CD14-positive monocyte (primary cell): Measurements from ENCODE around the gene RBFOX1. TPM values are rescaled to one million over a fixed set of nuclear protein-coding genes. Genes with fewer than 3 reads are reported as not detected.
A peak's percentile ranks its signal among the peaks of the same experiment; 100 is the strongest.

Experiments
- DNase-seq, 3 donors: peaks; one replicate each; pipeline ENCODE4 v3.0.0-alpha.2; 2011 to 2022
- H2AFZ ChIP-seq: 2 replicates; pipeline ENCODE4 v1.6.0; 2012; ENCODE audit warnings: mild to moderate bottlenecking, low read depth, low read length, inconsistent platforms; ENCODE audit not compliant: insufficient read depth, poor library complexity, severe bottlenecking
- H3K27ac ChIP-seq, 2 donors: 1 replicate in 1 of 2; 2 replicates in 1 of 2; pipeline ENCODE4 v1.5.1; 2012 to 2013; ENCODE audit warnings: low read length in 2 of 2, control low read depth in 1 of 2, inconsistent platforms in 1 of 2, low read depth in 1 of 2, mild to moderate bottlenecking in 1 of 2
- H3K27me3 ChIP-seq, 2 donors: one replicate each; pipeline versions ENCODE4 v1.6.0 to v1.6.1; 2011 to 2013; ENCODE audit warnings: low read length in 2 of 2; ENCODE audit not compliant: control insufficient read depth in 2 of 2, insufficient read depth in 2 of 2
- H3K36me3 ChIP-seq, 2 donors: replicated peaks in 1 of 2; 1 replicate in 1 of 2; 2 replicates in 1 of 2; pipeline versions ENCODE4 v1.5.1 to v1.6.1; 2012 to 2013; ENCODE audit warnings: low read length in 2 of 2, control low read depth in 1 of 2, inconsistent platforms in 1 of 2, mild to moderate bottlenecking in 1 of 2; ENCODE audit not compliant: insufficient read depth in 2 of 2, control insufficient read depth in 1 of 2
- H3K4me1 ChIP-seq, 2 donors: 1 replicate in 1 of 2; 2 replicates in 1 of 2; pipeline versions ENCODE4 v1.5.1 to v1.6.1; 2012 to 2013; ENCODE audit warnings: low read length in 2 of 2, control low read depth in 1 of 2, inconsistent platforms in 1 of 2, mild to moderate bottlenecking in 1 of 2, moderate library complexity in 1 of 2; ENCODE audit not compliant: insufficient read depth in 2 of 2, control insufficient read depth in 1 of 2
- H3K4me2 ChIP-seq: replicated peaks from 2 replicates; pipeline ENCODE3; 2012; ENCODE audit warnings: low read length, moderate library complexity, mild to moderate bottlenecking; ENCODE audit not compliant: poor library complexity, severe bottlenecking; ENCODE audit errors: extremely low read depth
- H3K4me3 ChIP-seq, 3 experiments: fragments of 200-600 bp in 1 of 3; sonication (generic) in 1 of 3; replicated peaks in 1 of 3; 1 replicate in 2 of 3; 2 replicates in 1 of 3; pipeline ENCODE4 v1.5.1; 2011 to 2013; ENCODE audit warnings: low read length in 3 of 3, mild to moderate bottlenecking in 3 of 3, control low read depth in 2 of 3, low read depth in 2 of 3, inconsistent platforms in 1 of 3, moderate library complexity in 1 of 3
- H3K79me2 ChIP-seq: 2 replicates; pipeline ENCODE4 v1.6.0; 2012; ENCODE audit warnings: mild to moderate bottlenecking, control low read depth, inconsistent platforms, low read length, moderate library complexity; ENCODE audit not compliant: insufficient read depth
- H3K9ac ChIP-seq: 2 replicates; pipeline ENCODE4 v1.6.0; 2017; ENCODE audit warnings: low read length, mild to moderate bottlenecking; ENCODE audit not compliant: insufficient read depth, poor library complexity, severe bottlenecking
- H3K9me3 ChIP-seq, 2 donors: replicated peaks in 1 of 2; 1 replicate in 1 of 2; 2 replicates in 1 of 2; pipeline versions ENCODE4 v1.5.1 to v1.6.1; 2012 to 2013; ENCODE audit warnings: low read length in 2 of 2, control low read depth in 1 of 2; ENCODE audit not compliant: control insufficient read depth in 1 of 2, insufficient read depth in 1 of 2
- H4K20me1 ChIP-seq: 2 replicates; pipeline ENCODE4 v1.6.0; 2012; ENCODE audit warnings: mild to moderate bottlenecking, low read length, control low read depth, moderate library complexity; ENCODE audit not compliant: insufficient read depth
- H3K27ac Mint-ChIP-seq, 7 donors: one replicate each; pipeline ENCODE4 v1.8.0; 2020; ENCODE audit warnings: mild to moderate bottlenecking in 7 of 7, mixed read lengths in 7 of 7, moderate library complexity in 6 of 7, inconsistent platforms in 2 of 7
- H3K27me3 Mint-ChIP-seq, 3 donors: one replicate each; pipeline ENCODE4 v1.8.0; 2021 to 2022; ENCODE audit warnings: low read depth in 3 of 3, mild to moderate bottlenecking in 3 of 3, mixed read lengths in 3 of 3, moderate library complexity in 3 of 3, inconsistent platforms in 1 of 3
- H3K36me3 Mint-ChIP-seq, 2 donors: one replicate each; pipeline ENCODE4 v1.8.0; 2020; ENCODE audit warnings: mixed read lengths in 2 of 2, inconsistent platforms in 1 of 2, mild to moderate bottlenecking in 1 of 2
- H3K4me1 Mint-ChIP-seq: one replicate; pipeline ENCODE4 v1.8.0; 2020; ENCODE audit warnings: mild to moderate bottlenecking, mixed read lengths
- H3K4me3 Mint-ChIP-seq, 2 donors: one replicate each; pipeline ENCODE4 v1.8.0; 2020; ENCODE audit warnings: mild to moderate bottlenecking in 2 of 2, mixed read lengths in 2 of 2, moderate library complexity in 1 of 2
- H3K9me3 Mint-ChIP-seq, 7 donors: one replicate each; pipeline ENCODE4 v1.8.0; 2020 to 2022; ENCODE audit warnings: mixed read lengths in 7 of 7, mild to moderate bottlenecking in 6 of 7, moderate library complexity in 6 of 7, inconsistent platforms in 2 of 7
- WGBS: methylation state at CpG from one replicate; pipeline ENCODE4 v1.1.5; 2013; ENCODE audit warnings: missing lambda C conversion rate; ENCODE audit not compliant: insufficient coverage; 5-methylcytosine and 5-hydroxymethylcytosine counted together
- intact Hi-C, 2 donors: fragments of 100-400 bp; cut with micrococcal nuclease; formaldehyde crosslinking; loops; one replicate each; pipeline versions ENCODE4 v1.15.0 to v1.15.1; 2023
- polyA plus RNA-seq, 3 donors: library from polyadenylated mRNA; depleted of rRNA in 1 of 3; unstranded in 2 of 3; stranded (reverse) in 1 of 3; fragments of 300-500 nt in 2 of 3; fragments of >200 nt in 1 of 3; fragmentation: Illumina TruSeq in 2 of 3; gene quantifications; 1 replicate in 2 of 3; 2 replicates in 1 of 3; pipeline ENCODE4 v1.2.3, GENCODE V29; 2012 to 2021
- TF ChIP-seq, protein P1 (sequence below): fragments of 200-600 bp; IDR thresholded peaks from one replicate; pipeline ENCODE4 v1.8.0; 2022; ENCODE audit warnings: antibody characterized with exemption, mild to moderate bottlenecking

RBFOX1 gene
- polyA plus RNA-seq, 3 donors = not detected

DNA sequence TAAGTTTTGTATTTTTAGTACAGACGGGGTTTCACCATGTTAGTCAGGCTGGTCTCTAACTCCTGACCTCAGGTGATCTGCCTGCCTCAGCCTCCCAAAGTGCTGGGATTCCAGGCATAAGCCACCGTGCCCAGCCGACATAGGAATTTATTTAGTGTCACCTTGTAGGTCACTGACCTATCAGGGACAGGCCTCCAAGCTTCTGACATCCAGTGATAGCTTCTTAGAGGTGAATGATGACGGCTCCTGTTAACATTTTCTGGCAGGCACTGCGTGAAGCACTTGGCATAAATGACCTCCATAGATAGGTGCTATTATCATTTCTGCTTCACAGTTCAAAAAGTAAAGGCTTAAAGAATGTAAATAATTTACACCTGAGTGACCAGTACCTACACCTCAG is 71.6 kb downstream of the RBFOX1 start:
- H3K4me3 ChIP-seq = no peak overlapping the region
- Mint-ChIP-seq H3K4me1 (no peaks in the 10 kb centered on the region), H3K27ac (no peak overlapping the region), H3K36me3 (no peaks in the 10 kb centered on the region), H3K4me3 (no peak overlapping the region), H3K9me3 (peaks cover 0 to 3% (median 0%) of the 10 kb centered on the region in 7 donors), H3K27me3 (peaks cover 0 to 2% (median 0%) of the 10 kb centered on the region in 3 donors)
- TF ChIP-seq, protein P1, sequence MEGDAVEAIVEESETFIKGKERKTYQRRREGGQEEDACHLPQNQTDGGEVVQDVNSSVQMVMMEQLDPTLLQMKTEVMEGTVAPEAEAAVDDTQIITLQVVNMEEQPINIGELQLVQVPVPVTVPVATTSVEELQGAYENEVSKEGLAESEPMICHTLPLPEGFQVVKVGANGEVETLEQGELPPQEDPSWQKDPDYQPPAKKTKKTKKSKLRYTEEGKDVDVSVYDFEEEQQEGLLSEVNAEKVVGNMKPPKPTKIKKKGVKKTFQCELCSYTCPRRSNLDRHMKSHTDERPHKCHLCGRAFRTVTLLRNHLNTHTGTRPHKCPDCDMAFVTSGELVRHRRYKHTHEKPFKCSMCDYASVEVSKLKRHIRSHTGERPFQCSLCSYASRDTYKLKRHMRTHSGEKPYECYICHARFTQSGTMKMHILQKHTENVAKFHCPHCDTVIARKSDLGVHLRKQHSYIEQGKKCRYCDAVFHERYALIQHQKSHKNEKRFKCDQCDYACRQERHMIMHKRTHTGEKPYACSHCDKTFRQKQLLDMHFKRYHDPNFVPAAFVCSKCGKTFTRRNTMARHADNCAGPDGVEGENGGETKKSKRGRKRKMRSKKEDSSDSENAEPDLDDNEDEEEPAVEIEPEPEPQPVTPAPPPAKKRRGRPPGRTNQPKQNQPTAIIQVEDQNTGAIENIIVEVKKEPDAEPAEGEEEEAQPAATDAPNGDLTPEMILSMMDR = no peak
- no peak overlapping the region for H2AFZ ChIP-seq
- no peaks in the 10 kb centered on the region for H3K27me3 ChIP-seq
- H4K20me1 ChIP-seq = no peaks in the 10 kb centered on the region
- no peaks in the 10 kb centered on the region for H3K36me3 ChIP-seq
- no peak overlapping the region for H3K4me2 ChIP-seq
- no peak overlapping the region for H3K27ac ChIP-seq
- intact Hi-C loops = no loop called here
- H3K9me3 ChIP-seq = no peaks in the 10 kb centered on the region
- no peak for DNase-seq
- 60% methylated on average over 2 of the region's 5 CpGs for WGBS
- no peak overlapping the region for H3K9ac ChIP-seq
- no peaks in the 10 kb centered on the region for H3K79me2 ChIP-seq
- no peaks in the 10 kb centered on the region for H3K4me1 ChIP-seq

DNA sequence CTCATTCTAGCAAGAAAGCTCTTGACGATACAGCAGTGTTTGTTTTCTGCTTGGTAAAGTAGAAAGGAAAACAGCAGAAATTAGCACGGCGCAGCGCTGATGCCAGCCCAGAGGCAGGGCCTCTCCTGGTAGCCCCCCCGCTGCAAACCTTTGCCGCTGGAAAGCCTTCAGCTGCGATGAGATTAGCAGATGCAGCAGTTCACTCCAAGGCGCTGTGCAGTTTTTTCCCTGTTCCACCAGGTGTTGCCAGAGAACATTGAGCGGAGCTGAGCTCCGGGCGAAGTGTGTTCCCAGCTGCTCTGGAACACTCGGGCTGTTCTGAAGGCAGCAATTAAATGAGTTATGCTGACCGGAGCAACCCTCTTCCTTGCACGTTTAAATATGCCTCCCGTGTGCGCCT is 72.5 kb downstream of the RBFOX1 start:
- Histone ChIP-seq H3K9me3 (no peaks in the 10 kb centered on the region), H3K36me3 (no peaks in the 10 kb centered on the region), H3K4me3 (no peak overlapping the region), H4K20me1 (no peaks in the 10 kb centered on the region), H3K4me2 (no peak overlapping the region), H3K27ac (no peak overlapping the region), H3K4me1 (no peaks in the 10 kb centered on the region), H3K27me3 (no peaks in the 10 kb centered on the region), H3K79me2 (no peaks in the 10 kb centered on the region), H2AFZ (no peak overlapping the region), H3K9ac (no peak overlapping the region)
- TF ChIP-seq, protein P1 = no peak
- Mint-ChIP-seq H3K27ac (peak overlapping the region in 1 of 7 donors; percentile 7), H3K4me1 (no peaks in the 10 kb centered on the region), H3K4me3 (no peak overlapping the region), H3K27me3 (peaks cover 0 to 2% (median 0%) of the 10 kb centered on the region in 3 donors), H3K9me3 (peaks cover 0 to 6% (median 1%) of the 10 kb centered on the region in 7 donors), H3K36me3 (no peaks in the 10 kb centered on the region)
- no peak for DNase-seq
- intact Hi-C loops = no loop called here
- WGBS = 81% methylated on average over 14 of the region's 16 CpGs
